Tibial nerve (tissue), 4 donors: ENCODE data around the gene UBE2L3.

Experiments used
- CTCF ChIP-seq, 5 experiments: fragments of 200-600 bp in 3 of 5; fragments of 450-650 bp in 2 of 5; sonication (generic) in 3 of 5; IDR thresholded peaks; one replicate each; pipeline ENCODE4 v1.5.1; 2016 to 2019; ENCODE audit warnings: antibody characterized with exemption in 5 of 5, mild to moderate bottlenecking in 3 of 5, moderate library complexity in 2 of 5
- EP300 ChIP-seq, 2 donors: sonication (generic); formaldehyde crosslinking; IDR thresholded peaks; one replicate each; pipeline ENCODE4 v1.6.1; 2017; ENCODE audit warnings: antibody characterized with exemption in 2 of 2, mild to moderate bottlenecking in 1 of 2
- POLR2A ChIP-seq, 2 donors: fragments of 450-650 bp; IDR thresholded peaks; one replicate each; pipeline ENCODE4 v1.6.1; 2017; ENCODE audit warnings: antibody characterized with exemption in 2 of 2, mild to moderate bottlenecking in 2 of 2, moderate library complexity in 2 of 2

- TF ChIP-seq CTCF (IDR thresholded peaks at IDR 0.05) (peak; percentile 74 to 83 (median 76)), POLR2A (IDR thresholded peaks at IDR 0.05) (no peak), EP300 (IDR thresholded peaks at IDR 0.05) (no peak)
Measured at GRCh38 chr22:21646608-21647590, 79.4 kb downstream of the UBE2L3 start.
